ENCODE results near the gene TTLL12.
"Not testable (repeated sequence)": the region's sequence is repeated elsewhere in the genome, so short reads cannot be mapped to it uniquely, and the experiment has no call there.

TTLL12 gene

DNA sequence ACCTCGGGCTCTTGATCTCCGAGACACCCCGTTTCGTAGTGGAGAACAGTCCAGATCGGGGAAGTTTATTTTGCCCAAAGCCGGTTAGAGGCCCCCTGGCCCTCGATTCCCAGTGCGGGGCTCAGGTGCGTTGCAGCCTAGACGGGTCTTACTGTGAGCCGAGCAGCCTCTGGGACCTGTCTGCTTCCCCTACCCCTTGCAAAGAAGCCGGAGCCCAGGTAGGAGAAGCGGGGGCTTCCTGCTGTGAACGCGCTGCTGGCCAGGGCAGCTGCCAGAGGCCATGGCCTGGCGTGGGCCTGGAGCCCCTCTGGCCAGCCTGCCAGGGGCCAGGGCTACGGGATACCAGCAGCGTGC is 35.0 kb downstream of the TTLL12 start:
- DNase-seq, result no peak

DNA sequence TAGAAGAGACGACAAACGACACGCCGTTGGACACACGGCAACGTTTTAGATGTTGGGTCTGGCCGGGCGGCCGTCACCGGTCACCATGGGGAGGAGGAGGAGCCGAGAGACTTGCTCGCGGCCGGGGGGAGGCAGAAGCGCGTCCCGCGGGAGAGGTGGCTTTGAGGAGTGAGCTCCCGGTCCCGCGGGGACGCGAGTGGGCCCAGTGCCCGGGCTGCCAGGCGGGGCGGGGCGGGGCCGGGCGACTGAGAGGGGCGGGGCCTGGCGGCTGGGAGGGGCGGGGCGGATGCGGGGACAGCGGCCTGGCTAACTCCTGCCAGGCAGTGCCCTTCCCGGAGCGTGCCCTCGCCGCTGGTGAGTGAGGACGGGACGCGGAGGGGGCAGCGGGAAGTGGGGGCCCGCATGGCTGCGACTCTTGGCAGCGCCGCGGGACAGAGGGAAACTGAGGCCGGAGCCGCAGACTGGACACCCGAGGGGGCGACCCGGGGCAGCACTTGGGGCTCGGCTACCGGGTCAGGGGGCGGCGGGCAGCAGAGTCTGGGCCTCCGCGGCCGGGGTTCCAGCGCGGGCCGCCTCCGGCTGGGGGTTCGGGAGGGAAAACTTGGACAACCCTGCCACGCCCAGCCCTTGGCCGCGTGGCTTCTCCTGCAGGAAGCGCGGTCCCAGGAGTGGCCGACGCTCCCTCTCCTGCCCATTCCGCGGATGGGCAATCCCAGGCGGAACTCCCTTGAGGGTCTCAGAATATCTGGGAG is 35.5 kb downstream of the TTLL12 start, which contains the start of gene TSPO:
Gene TSPO, plus strand, starts transcription at position 309 of the 752 bp plus-strand sequence. CDS start 7,680 bp downstream, outside the sequence.
- peak; percentile 63 for DNase-seq

DNA sequence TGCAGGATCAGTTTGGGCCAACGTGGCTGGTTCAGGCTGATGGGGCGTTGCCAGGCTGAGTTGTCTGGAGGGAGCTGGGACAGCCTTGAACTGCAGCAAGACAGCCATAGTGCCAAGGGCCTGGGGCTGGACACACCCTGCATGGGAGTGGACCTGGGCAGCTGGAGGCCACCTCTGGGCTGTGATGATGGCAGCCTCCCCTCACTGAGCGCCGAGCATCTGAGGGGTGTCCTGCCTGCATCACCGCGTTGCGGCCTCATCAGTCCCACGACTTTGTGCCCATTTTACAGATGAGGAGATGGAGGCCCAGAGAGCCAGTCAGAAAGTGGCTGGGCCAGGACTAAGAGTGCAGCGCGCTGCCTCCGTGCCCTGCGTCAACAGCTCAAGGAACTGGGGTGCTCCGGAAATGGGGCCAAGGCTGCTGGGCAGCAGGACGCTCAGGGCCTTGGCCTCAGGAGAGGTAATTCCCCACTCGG is 36.2 kb downstream of the TTLL12 start:
- no peak for DNase-seq

DNA sequence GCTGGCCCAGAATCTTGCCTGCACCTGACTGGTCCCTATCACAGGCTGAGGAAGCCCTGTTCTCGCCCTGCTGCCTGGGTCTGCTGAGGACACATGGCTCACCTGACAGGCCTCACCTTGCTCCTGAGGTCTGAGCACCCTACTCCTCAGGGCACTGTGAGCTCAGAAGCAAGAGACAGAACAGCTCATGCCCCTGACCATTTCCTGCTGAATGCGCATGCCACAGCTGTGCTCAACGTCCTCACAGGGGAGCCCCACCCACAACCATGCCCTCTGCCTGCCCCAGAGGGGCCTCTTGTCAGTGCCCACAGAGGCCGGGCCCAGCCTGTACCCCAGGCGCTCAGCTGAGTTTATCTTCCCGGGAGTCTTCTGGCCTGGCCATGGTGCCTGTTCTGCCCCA is 38.4 kb downstream of the TTLL12 start:
- DNase-seq, result no peak

DNA sequence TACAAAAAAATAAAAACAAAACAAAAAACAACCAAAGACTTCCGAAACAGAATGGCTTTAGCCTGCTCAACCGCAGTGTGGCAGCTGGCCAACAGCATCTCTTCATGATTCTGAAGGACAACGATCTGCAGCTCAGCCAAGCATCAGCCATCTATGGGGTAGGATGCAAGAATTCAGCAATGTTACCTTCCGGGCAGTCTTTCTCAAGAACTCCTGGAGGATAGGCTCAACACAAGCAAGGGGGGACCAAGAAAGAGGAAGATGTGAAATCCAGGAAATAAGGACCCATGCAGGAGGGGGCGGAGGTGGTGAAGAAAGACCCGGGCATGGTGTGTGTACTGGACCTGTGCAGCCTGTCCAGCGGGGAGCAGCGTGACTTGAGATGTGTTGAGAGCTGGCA is 39.1 kb downstream of the TTLL12 start:
- DNase-seq, result no peak

DNA sequence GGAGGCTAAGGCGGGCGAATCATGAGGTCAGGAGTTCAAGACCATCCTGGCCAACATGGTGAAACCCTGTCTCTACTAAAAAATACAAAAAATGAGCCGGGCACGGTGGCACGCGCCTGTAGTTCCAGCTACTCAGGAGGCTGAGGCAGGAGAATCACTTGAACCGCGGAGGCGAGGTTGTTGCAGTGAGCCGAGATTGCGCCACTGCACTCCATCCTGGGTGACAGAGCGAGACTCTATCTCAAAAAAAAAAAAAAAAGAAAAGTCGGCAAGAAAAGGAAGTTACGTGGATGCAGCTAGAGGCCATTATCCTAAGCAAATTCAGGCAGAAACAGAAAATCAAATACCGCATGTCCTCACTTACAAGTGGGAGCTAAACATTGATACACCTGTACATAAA is 40.6 kb downstream of the TTLL12 start:
- DNase-seq, result not testable (repeated sequence)

DNA sequence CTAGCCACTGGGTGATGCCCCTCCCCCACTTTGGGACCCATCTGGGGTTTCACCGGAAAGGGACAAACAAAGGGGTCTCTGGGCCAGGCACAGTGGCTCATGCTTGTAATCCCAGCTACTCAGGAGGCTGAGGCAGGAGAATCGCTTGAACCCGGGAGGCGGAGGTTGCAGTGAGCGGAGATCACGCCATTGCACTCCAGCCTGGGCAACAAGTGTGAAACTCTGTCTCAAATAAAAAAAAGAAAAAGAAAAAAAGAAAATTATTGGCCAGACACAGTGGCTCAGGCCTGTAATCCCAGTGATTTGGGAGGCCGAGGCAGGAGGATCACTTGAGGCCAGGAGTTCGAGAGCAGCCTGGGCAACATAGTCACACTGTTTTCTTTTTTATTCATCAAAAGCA is 41.6 kb downstream of the TTLL12 start:
- not testable (repeated sequence) for DNase-seq

DNA sequence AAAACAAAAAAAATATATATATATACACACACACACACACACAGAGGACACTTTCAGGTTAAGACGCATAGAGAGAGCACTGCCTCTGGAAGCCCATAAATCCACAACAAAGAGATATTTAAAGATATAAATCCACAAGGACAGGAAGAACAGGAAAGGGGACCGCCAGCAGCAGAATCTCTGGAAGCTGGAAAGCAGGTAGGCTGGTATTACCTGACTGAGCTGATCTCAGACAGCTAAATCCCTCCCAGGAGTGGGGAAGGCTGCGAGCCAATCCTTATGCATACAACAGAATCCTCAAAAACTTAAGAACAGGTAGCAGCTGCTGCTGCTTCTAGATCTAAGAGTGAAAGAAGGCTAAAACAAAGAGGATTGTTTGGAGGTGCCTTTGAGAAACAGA is 42.0 kb downstream of the TTLL12 start:
- no peak for DNase-seq

DNA sequence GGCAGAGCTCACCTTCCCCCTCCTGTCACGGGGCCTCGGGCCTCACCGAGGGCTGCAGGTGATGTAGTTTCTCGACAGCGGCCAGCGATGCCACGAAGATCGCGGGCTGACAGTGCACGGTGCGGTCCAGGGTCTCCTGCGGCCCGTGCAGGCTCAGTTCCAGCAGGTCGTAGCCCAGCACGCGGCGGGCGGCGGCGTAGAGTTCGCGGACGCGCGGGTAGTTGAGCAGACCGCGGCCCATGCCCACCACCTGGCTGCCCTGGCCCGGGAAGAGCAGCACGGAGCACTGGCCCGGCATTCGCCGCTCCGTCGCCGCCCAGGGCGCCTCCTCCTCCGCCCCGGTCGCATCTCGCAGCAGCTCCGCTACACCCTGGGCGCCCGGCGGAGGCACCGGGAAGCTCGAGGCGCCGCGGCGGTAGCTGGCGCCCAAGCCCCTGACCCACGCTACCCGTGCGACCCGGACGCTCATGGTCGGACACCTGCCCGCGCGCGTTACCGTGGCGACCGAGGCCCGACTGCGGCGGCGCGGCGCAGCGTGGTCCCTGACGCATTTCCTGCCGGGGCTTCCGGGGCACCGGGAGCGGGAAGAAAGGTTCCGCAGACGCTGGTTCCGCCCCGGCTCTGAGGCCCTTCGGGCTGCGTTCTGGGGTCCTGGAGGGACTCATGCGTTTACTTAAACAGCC is 43.9 kb downstream of the TTLL12 start, which contains the start of gene MCAT:
Gene MCAT, minus strand, starts transcription at position 519 of the 683 bp plus-strand sequence. Its CDS starts 50 bp downstream, at position 469.
- DNase-seq, result peak; percentile 74

DNA sequence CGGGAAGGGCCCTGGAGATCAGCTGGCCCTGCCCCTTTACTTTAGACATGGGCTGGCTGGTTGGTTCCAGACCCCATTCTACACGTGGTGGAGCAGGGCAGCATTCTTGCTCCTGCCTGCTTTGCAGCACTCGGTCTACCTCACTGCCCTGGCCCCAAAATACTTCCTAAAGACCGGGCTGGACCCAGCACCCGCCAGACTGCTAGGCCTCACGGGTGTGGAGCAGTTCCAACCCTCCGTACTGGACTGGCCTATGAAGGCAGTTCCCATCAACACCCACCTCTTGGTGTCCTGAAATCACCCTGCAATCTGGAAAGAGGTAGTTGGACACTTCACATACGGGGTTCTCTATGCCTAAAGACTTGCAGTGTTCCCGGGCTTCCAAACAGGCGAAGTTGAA is 50.1 kb downstream of the TTLL12 start:
- DNase-seq, result no peak

DNA sequence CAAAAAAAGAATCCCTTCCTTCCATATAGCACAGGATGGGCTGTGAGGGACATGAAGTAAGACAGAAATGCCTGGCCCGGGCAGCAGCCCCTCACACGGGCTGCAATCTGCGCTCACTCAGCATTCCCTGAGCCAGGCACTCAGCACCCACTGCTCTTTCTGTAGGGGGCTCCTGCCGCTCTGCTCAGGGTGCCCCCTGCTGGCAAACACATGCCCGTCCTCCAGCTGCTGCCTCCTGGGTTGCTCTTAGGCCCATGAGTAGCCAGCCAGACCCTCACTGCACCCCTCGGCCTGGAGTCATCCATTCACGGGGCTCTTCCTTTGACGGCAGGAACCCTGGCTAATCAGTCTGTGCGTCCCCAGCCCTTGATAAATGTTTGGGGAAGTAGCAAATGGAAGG is 50.7 kb downstream of the TTLL12 start:
- peak; percentile 41 for DNase-seq

DNA sequence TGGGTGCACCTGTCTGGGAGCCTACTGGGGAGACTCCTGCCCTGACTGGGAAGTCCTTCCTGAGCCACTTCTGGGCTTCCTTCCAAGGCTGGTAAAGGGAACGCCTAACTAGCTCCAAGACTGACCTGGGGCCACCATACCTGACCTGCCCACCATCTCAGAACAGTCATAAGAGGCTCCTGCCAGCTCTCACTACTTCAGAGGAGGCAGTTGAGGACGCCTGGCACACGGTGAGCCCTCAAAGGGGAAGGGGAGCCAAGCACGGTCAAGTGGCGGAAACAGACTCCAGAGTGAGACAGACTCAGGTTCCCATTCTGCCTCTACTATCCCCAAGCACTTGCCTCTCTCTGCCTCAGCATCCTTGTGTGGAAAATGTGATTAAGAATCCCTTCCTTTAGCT is 51.4 kb downstream of the TTLL12 start:
- DNase-seq, result no peak

DNA sequence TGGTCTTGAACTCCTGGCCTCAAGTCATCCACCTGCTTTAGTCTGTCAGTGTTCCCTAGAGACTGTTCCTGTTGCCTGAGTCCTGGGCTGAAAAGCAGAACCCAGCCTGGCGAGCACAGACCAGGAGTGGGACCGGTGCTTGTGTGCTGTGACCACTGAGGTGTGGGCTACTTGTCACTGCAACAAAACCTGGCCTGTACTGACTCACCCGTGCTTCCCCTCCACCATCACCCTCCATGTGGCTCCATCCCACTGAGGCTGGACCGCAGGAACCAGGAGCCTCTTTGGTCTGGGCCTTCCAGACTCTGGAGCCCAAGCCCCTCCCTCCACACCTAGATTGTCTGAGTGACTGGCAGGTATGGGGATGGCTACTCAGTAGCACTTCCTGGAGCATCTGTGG is 52.4 kb downstream of the TTLL12 start:
- no peak for DNase-seq

DNA sequence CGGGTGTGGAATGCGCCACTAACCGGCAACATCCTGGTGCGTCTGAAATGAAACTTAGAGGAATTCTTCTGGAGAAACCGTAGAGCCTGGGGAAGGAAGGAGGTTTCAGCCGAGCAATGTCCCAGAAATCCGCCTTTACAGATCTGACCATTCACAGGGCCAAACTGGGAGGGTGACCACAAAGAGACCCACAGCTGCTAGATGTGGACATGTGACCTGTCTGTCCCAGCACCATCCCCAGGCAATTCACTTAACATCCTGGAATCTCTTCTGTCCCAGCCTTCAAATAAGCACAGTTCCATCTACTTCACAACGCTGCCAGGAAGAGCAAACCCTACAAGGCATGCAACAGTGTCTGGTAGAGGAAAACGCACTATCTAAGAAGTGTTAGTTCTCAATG is 53.5 kb downstream of the TTLL12 start:
- DNase-seq, result no peak

DNA sequence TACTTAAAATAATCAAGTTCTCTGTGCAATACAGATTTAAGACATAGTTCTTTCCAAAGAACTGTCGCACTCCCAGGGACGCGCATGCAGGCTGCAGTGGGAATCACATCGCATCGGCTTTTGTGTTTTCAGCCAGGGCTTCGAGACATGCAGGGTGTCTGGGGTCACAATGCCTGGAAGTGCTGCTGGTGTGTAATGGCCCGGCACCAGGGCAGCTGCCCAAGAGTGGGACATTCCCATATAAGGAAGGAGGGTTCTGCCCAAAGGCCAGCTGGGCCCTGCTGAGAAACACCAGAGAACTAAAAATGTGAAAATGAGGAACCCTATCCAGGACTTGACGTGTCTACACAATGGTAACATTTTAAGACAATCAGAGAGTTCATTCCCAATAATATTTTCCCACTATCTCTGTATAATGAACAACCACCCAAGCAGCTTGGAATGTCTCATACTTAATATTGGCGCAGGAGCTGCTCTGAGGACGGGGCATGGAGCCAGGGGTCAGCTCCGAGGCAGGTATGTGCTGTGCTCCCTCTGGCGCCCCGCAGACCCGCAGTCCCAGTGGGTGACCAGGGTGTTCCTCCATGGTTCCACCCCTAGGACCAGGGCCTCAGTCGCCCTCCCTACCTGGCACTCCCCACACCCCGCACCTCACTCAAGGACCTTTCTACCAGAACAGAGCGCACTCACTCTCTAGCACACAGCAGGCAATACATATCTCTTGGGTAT is 55.0 kb downstream of the TTLL12 start:
- no peak for DNase-seq

DNA sequence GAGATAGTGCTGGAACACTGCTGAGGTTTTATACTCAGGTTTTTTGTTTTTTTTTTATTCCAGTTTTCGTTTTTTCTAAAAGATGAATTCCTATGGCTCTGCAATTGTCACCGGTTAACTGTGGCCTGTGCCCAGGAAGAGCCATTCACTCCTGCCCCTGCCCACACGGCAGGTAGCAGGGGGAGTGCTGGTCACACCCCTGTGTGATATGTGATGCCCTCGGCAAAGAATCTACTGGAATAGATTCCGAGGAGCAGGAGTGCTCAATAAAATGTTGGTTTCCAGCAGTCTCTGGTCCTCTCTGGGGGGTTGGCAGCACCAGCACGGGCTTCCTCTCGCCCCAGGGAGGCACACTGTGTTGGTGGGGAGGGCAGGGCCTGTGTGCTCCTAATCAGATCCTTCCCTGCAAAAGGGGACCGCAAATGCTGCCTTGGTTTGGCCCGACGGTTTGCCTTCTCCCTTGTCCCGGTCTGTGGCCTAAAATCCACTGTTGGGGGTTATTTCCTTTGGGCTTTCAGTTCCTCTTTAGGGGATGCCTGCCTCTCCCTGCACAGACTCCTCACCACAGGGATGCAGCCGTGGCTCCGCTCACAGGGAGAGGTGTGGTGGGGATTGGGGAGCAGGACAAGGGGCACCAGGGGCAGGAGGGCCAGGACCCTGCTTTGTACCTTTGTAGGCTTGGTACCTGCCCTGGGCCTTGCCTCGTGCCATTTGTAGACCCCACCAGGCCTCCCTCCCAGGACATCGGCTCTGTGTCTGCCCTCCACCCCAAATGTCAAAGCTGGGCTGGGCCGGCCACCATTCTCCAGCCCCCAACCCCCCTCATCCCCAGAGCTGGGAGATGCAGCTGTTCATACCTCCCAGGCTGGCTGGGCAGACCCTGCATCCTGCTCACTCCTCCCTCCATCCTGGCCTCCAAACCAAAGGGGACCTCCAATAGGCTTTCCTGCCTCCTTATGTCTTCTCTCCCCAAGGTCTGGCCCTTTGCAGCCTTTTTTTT is 57.2 kb downstream of the TTLL12 start:
- DNase-seq, result no peak

DNA sequence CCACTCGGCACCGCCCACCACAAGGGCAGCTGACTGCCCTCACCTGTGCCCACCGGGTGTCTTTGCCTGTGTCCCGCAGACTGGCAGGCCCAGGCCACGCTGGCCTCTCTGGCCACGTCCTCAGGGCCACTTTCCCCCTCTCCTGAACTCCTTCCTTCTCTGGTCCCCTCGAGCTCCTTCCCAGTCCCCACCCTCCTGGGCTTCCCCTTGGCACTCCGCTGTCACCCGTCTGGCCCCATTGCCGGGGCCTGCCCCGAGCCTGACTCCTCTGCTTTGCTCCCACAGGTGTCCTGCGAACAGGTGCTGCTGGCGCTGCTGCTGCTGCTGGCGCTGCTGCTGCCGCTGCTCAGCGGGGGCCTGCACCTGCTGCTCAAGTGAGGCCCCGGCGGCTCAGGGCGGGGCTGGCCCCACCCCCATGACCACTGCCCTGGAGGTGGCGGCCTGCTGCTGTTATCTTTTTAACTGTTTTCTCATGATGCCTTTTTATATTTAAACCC is 58.0 kb downstream of the TTLL12 start:
- no peak for DNase-seq

DNA sequence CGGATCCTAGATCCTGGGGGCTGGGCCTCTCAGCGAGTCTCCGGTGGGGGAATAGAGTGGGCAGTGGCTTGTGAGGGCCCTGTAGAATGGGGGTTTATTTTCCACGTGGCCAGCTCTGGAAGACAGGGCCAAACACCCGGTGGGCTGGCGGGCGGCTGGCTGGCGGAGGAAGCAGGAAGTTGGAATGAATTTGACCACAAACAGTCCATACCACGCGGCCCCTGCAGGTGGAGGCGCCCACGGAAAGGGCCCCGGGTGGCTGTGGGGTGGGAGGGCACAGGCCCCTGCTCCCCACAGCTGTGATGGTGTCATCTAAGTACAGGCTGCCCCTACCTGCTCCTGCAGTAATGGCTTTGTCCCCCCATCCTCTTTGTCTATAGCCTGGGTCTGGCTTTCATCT is 58.8 kb downstream of the TTLL12 start:
- no peak for DNase-seq

DNA sequence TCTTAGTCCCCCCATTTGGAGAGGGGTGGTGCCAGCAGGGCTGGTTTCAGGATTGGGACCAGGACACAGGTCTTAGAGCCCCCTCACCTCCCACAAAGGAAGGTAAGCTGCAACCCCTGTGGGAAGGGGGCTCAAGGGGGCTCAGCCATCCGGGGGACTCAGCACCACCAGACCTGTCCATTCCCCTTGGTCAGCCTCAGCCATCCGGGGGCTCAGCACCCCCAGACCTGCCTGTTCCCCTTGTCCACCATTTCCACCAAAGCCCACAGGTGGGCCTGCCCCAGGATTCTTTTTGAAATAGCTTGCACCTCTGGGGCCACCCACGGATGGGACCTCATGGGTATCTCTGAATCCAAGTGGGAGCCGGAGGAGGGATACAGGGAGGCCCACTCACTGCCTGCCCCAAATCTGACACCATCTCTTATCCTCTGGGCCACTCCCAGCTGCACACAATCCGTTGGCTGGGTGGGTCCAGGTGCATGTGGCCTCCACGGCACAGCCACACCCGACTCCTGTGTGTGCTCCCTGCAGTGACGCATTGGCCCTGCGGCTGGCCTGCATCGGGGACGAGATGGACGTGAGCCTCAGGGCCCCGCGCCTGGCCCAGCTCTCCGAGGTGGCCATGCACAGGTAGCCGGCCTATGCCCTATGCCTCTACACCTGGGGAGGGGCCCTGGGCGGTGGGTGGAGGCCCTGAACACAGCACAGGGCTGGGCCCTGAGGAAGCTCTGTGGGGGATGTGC is 59.6 kb downstream of the TTLL12 start:
- no peak for DNase-seq

DNA sequence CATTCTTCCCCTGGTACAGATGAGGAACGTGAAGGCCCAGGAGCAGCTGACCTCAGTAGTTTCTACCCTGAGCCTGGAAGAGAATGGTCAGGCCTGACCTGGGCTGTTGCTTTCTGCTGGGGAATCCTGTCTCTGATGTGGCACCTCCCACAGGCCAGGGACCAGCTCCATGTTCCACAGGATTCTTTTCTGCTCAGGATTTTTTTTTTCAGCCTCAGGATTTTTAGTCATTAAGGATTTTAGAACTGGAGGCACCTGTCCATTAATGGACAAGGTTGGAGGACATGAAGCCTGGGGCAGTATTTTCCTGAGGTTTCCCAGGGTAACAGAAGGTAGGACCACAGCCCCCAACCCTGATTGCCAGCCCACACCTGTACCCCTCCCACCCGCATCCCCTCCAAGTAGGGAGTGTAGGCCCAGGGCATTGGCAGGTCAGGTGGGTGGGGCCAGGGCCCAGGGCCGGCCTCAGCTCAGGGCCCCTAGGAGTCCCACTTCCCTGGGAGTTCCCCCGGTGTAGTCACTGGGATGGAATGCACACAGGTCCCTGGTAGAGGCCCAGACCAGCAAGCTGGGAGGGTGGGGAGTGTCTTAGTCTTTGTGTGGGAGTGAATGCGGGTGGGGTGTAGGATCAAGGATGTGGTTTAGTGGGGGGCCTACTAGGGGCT is 60.3 kb downstream of the TTLL12 start:
- DNase-seq, result peak; percentile 91

DNA sequence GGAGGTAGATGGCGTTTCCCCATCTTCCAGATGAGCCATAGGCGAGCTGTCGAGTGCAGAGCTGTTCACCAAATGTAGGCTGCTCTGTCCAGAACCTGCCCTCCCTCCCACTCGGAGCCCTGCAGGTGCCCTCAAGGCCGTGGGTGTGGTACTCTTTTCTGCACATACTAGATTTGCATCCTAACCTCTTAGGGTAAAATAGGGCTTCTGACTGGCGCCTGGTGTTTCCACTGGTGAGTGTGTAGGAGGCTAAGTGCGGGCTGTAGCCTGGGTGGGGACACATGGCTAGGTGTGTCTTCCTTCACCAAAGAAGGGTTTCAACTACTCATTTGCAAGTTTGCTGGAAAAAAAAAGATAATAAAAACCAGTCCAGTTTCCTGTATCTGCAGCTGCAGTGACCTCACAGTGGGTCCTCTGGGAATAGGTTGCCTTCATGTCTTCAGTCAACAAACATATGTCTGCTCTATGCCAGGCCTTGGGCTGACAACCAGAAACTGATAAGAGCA is 67.9 kb downstream of the TTLL12 start:
- no peak for DNase-seq

Measured in EL (cell line).